ENCODE results near the gene LHX2.
A peak's percentile ranks its signal among the peaks of the same experiment; 100 is the strongest.
"Not testable (repeated sequence)": the region's sequence is repeated elsewhere in the genome, so short reads cannot be mapped to it uniquely, and the experiment has no call there.

The LHX2 gene

GRCh38 chr9:124011460-124012301 lies at the start of gene LHX2:
LHX2 (plus strand) TSS chr9:124011768; CDS start chr9:124012349, 581 bp downstream.
- peak in 1 of 2 donors; percentile 29 for DNase-seq (ENCODE audit: low read depth in 1 of 2, low spot score in 1 of 2)

GRCh38 chr9:123964761-123965160 lies 46.8 kb upstream of the LHX2 start:
- DNase-seq (ENCODE audit: low read depth in 1 of 2, low spot score in 1 of 2) = no peak

DNA sequence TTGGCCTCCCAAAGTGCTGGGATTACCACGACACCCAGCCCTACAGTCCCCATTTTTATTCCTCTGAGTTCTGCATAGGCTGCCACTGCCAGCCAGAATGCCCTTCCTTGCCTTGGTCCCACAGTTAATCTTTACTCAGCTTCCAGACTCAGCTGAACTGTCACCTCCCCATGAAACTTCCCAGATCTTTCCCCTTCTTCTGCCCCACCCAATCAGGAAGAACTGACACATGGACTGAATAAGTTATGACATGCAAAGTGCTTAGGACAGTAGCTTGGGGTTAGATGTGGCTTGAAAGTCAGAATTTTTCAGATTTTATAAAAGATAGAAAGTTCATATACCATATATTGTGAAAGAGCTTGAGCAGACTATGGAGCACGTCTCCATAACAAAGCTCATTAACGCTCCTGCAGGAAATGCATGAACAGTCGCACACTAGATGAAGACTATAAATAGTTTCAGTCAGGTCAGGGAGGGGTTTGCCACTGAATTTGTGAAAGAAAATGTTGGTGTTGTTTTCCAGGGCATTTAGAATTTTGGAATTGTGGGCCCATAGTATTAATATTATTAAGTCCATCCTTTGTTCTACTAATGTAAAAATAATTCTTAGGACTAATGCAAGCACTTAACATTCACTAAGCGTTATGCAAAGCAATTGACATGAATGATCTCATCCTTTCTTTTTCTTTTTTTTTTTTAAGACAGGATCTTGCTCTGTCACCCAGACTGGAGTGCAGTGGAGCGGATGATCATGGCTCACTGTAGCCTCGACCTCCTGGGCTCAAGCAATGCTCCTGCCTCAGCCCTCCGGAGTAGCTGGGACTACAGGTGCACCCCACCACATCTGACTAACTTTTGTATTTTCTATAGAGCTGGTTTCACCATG lies 45.5 kb upstream of the LHX2 start:
- DNase-seq (ENCODE audit: low read depth in 1 of 2, low spot score in 1 of 2) = no peak

GRCh38 chr9:123967323-123967722 lies 44.2 kb upstream of the LHX2 start:
- no peak for DNase-seq (ENCODE audit: low read depth in 1 of 2, low spot score in 1 of 2)

DNA sequence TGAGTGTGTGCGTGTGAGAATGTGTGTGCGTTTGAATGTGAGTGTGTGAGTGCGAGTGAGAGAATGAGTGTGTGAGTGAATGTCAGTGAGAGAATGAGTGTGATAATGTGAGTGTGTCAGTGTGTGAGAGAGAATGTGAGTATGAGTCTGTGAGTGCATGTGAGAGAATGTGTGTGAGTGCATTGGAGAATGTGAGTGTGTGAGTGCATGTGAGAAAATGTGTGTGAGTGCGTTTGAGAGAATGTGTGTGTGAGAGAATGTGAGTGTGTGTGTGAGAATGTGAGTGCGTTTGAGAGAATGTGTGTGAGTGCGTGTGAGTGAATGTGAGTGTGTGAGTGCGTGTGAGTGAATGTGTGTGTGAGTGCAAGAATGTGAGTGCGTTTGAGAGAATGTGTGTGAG lies 39.0 kb upstream of the LHX2 start:
- DNase-seq (ENCODE audit: low read depth in 1 of 2, low spot score in 1 of 2) = no peak

- no peak for DNase-seq (ENCODE audit: low read depth in 1 of 2, low spot score in 1 of 2)
Observed at GRCh38 chr9:123973590-123974223, 37.9 kb upstream of the LHX2 start.

GRCh38 chr9:123974471-123974870 lies 37.1 kb upstream of the LHX2 start:
- no peak for DNase-seq (ENCODE audit: low read depth in 1 of 2, low spot score in 1 of 2)

DNA sequence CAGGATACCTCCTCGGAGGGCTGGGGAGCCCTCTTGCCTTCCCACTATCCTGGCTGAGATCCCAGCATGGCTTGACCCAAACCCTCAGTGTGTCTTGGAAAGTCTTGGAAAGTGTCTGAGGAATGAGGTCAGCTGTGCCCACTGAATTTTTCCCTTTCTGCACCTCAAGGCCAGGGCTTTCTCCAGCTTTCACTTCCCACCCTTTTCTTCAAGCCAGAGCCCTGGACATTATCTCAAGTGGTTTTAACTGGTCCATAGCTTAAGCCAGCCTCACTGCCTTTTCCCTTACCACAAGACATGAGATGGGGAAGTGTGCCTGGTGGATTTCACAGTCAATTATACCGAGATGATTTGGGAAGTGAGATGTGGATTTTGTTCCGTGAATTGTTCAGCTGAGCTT lies 35.7 kb upstream of the LHX2 start:
- no peak for DNase-seq (ENCODE audit: low read depth in 1 of 2, low spot score in 1 of 2)

- not testable (repeated sequence) for DNase-seq (ENCODE audit: low read depth in 1 of 2, low spot score in 1 of 2)
Observed at GRCh38 chr9:123976579-123976978, 35.0 kb upstream of the LHX2 start.

DNA sequence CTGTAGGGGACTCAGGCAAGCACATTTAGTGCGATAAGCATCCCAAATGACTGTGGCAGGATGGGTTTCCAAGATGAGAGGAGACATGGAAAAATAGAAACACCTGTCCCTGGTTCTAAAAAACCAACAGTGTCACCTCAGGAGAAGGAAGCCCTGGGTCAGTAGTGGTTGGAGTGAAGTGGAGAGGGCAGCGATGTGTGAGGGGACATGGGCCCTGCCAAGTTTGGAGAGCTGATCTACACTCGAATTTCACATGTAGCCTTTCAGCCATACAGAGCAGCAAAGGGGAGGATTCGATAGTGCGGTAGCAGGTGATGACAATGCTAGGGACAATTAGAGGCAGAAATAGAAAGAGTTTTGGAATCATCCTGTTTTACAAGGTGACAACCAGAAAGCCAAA lies 32.6 kb upstream of the LHX2 start:
- no peak for DNase-seq (ENCODE audit: low read depth in 1 of 2, low spot score in 1 of 2)

DNA sequence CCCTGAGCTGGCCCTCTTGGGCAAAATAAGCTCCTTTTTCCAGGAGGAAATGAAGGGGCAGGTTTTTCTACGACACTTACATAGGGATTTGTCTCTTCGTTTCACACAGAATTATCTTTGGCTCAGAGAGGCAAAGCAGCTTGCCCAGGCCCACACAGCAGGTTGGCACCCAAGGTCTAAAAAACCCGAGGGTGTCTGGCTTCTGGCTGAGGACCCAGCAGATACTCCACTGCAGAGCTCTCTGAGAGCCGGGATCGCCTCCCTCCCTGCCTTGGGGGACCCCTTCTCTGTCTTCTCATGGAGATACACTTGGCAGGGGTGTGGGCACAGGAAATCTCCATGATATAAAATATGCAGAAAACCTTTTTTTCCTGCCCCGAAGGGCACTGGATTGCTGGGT lies 29.0 kb upstream of the LHX2 start:
- no peak for DNase-seq (ENCODE audit: low read depth in 1 of 2, low spot score in 1 of 2)

- no peak for DNase-seq (ENCODE audit: low read depth in 1 of 2, low spot score in 1 of 2)
Observed at GRCh38 chr9:123983047-123983446, 28.5 kb upstream of the LHX2 start.

DNA sequence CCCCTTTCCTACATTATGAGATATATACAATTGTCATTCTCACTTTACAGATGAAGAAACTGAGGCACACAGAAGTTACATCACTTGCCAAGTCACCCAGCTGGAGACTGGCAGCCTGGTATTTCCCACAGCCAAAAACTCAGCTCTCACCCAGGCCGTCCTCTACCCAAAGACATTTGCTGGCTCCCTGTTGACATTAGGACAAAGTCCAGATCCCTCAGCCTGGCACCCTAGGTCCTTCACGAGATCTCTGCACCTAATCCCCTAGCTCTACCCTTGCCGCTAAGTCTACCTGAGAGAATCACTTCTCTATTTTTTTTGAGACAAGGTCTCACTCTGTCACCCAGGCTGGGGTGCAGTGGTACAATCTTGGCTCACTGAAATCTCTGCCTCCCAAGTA lies 26.8 kb upstream of the LHX2 start:
- no peak for DNase-seq (ENCODE audit: low read depth in 1 of 2, low spot score in 1 of 2)

DNA sequence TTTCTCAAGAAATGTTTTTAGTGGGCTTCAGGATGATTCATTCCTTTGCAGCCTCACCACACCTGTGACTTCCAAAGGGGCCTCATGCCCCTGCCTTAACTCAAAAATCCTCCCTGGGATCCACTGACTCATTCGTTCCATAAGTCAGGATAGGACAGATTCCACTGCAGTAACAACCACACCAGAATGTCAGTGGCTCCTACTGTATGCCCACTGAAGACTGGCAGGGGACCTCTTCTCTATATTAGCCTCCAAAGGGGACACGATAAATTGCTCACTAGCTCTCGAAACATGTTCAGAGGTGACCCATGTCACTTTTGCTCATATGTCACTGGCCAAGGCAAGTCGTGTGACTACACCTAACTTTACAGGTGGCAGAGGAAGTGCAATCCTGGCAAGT lies 25.7 kb upstream of the LHX2 start:
- no peak for DNase-seq (ENCODE audit: low read depth in 1 of 2, low spot score in 1 of 2)

DNA sequence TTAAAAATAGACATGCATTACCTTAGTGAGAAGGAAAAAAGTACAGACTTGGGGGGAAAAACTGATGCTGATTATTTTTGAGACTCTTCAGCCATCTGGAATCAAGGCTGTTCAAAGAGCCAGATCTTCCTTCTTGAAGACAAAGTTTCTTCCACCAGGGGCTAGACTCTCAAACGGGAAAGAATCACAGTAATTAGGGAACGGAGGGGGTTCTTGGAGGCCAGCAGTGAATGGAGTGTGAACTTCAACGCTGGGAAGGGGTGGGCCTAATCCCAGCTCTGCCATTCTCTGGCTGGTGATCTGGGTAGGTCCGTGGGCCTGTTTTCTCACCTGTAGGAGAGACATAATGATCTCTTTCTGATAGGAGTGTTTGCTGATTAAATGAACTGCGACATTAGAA lies 21.1 kb upstream of the LHX2 start:
- DNase-seq (ENCODE audit: low read depth in 1 of 2, low spot score in 1 of 2) = no peak

DNA sequence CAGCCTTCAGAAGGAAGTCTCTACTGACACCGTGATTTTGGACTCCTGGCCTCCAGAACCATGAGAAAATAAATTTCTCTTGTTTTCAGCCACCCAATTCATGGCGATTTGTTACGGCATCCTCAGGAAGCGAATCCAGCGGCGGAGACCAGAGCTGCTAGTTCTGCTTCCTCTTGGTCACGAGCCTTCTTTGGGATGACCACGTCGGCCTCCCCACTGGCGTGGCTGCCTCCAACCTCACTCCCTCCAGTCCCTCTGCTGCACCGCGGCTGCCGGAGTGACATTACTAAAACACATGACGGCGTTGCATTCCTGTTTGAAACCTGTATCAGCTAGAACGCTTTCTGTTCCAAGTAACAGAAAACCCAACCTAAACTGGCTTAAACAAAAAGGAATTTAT lies 18.9 kb upstream of the LHX2 start:
- not testable (repeated sequence) for DNase-seq (ENCODE audit: low read depth in 1 of 2, low spot score in 1 of 2)

DNA sequence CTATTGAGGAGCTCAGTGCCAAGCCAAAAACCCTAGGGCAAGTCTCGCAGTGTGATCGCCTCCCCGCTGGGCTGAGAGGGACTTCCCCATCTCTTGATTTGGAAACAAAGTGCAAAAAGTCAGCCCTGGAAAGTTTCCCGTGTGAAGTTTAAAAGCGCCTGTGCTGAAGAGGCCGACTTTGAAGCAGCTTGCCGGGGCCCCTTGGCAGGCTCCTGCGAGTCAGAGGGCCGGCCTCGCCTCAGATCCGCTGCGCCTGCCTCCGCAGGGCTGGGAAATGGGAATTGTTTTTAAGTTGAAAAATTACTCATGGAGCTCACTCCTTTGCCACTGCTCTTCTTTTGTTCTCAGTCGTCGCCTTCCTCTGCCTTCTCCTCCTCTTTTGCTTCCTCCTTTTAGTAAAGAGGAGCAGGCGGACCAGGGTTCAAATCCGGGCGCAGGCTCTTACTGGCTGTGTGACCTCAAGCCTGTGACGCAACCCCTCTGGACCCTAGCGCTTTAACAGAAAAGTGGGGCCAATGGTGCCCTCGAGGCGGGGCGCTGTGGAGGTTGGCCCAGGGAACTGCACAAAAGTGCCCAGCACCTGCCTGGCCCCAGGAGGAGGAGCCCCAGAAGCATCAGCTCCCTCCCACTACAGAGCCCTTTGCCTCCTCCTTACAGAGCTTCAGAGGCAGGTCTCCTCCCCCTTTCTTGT lies 14.7 kb upstream of the LHX2 start:
- peak in 1 of 2 donors; percentile 63 for DNase-seq (ENCODE audit: low read depth in 1 of 2, low spot score in 1 of 2)

DNA sequence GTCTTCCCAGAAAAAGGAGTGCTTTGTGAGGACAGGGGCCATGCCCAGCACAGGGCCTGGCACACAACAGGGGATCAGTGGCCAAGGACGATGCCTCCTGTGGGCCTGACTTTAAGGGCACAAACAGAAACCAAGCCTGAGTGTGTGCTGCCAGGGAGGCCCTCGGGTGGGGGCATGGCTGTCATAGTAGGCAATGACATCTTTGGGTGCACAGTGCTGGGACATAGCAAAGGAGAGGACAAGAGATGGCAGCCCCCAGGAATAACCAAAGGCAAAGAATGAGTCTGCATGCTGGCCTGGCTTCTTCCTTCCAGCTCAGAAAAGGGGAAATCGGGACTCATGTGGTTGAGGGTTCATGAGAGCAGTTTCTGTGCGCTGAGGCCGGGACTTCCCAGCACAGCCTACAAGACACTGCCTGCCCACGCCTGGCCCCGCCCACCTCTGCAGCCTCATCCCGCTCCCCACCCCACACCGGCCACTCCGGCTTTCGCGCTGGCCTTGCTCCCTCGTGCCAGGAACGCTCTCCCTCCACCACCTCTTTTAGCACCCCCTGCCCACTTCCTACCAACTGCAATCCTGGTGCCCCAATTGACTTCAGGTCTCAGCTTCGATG lies 13.8 kb upstream of the LHX2 start:
- no peak for DNase-seq (ENCODE audit: low read depth in 1 of 2, low spot score in 1 of 2)

DNA sequence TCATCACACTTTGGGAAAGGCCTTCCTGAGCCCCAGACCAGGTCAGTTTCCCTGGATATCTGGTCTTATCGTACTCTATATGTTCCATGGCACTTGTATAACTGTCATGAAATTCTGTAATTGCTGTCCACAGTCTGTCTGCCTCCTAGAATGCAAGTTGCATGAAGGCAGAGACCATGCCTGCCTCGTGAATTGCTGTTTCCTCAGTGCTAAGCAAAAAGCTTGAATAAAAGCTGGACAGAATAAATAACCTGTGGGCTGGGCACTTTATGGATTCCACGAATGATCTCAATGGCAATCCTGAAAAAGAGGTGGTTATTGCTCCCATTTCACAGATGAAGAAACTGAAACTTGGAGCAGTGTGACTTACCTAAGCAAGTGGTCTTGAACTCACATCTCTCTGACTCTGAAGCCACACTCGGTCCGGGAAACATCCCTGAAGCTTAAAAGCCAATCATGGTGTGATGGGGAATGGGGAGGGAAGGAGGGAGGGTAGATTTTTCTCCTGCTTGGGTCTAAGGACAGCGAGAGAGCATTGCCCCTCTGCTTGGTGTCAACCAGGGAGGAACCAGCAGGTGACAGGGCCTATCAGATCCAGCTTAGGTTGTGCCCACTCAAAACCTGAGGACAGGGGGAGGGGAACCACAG lies 13.2 kb upstream of the LHX2 start:
- DNase-seq (ENCODE audit: low read depth in 1 of 2, low spot score in 1 of 2) = no peak

DNA sequence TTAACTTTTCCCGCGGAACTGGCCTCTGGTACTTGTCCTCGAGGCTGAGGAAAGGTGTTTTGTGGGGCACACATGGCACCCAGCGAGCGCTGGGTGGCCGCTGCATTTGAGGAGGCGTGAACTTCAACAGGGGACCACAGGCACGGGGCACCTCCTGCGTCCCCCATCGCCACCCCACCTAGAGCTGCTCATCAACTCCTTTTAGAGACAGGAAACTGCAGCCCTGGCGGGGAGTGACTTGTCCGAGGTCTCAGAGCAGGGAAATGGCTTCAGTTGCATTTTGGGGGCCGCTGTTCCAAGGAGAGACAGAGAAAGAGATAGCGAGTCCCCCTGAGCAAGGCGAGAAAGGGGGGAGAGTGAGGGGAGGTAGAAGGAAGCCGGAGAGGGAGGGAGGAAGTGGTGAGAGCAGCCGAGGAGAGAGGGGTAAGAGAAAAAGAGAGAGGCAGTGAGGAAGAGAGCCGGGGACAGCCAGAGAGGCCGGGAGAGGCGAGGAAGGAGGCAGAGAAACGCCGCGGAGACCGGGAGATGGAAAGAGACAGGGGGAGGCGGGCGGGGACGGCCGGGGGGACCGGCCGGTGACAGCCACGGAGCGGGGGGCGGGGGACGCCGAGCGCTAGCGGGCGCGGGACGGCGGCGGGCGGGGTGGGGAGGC lies 12.5 kb upstream of the LHX2 start:
- no peak for DNase-seq (ENCODE audit: low read depth in 1 of 2, low spot score in 1 of 2)

Measured in activated CD4-positive, alpha-beta T cell treated with anti-CD3 and anti-CD28 coated beads, Interleukin-2, amount 50 U/mL, for 24 hours (primary cell).